ENCODE results near the gene FMNL1.
A peak's percentile ranks its signal among the peaks of the same experiment; 100 is the strongest.
"Not testable (repeated sequence)": the region's sequence is repeated elsewhere in the genome, so short reads cannot be mapped to it uniquely, and the experiment has no call there.

FMNL1 gene

GRCh38 chr17:45235416-45236281 lies 14.0 kb downstream of the FMNL1 start:
- peak; percentile 88 for DNase-seq

GRCh38 chr17:45236282-45236606 lies 14.6 kb downstream of the FMNL1 start:
- DNase-seq, result no peak

GRCh38 chr17:45237686-45238085 lies 16.0 kb downstream of the FMNL1 start:
- DNase-seq, result no peak

GRCh38 chr17:45238155-45238774 lies 16.6 kb downstream of the FMNL1 start:
- no peak for DNase-seq

- no peak for DNase-seq
Measured at GRCh38 chr17:45240905-45241327, 19.2 kb downstream of the FMNL1 start.

GRCh38 chr17:45241328-45242028 lies 19.8 kb downstream of the FMNL1 start:
- DNase-seq, result peak; percentile 83

- DNase-seq, result no peak
Measured at GRCh38 chr17:45242029-45242414, 20.3 kb downstream of the FMNL1 start.

GRCh38 chr17:45243750-45244149 lies 22.1 kb downstream of the FMNL1 start:
- DNase-seq, result no peak

- DNase-seq, result no peak
Measured at GRCh38 chr17:45244725-45245656, 23.3 kb downstream of the FMNL1 start.

GRCh38 chr17:45246338-45246737 lies 24.7 kb downstream of the FMNL1 start:
- no peak for DNase-seq

GRCh38 chr17:45246861-45247428 lies 25.3 kb downstream of the FMNL1 start:
- DNase-seq, result peak; percentile 81

- DNase-seq, result peak; percentile 88
Measured at GRCh38 chr17:45247429-45248131, 25.9 kb downstream of the FMNL1 start.

- DNase-seq, result no peak
Measured at GRCh38 chr17:45248132-45248957, 26.7 kb downstream of the FMNL1 start.

GRCh38 chr17:45251931-45252330 lies 30.2 kb downstream of the FMNL1 start:
- DNase-seq, result no peak

- not testable (repeated sequence) for DNase-seq
Measured at GRCh38 chr17:45253237-45253636, 31.6 kb downstream of the FMNL1 start.

- DNase-seq, result no peak
Measured at GRCh38 chr17:45253879-45254278, 32.2 kb downstream of the FMNL1 start.

GRCh38 chr17:45255358-45255757 lies 33.7 kb downstream of the FMNL1 start:
- no peak for DNase-seq

GRCh38 chr17:45256114-45256966 lies 34.7 kb downstream of the FMNL1 start:
- DNase-seq, result no peak

- no peak for DNase-seq
Measured at GRCh38 chr17:45257115-45257514, 35.4 kb downstream of the FMNL1 start.

- no peak for DNase-seq
Measured at GRCh38 chr17:45258981-45259380, 37.3 kb downstream of the FMNL1 start.

All from eye (tissue), 1 donor.